ENCODE results near the gene TXN2. TPM values are rescaled to one million over a fixed set of nuclear protein-coding genes. Genes with fewer than 3 reads are reported as not detected.
"Not testable (repeated sequence)": the region's sequence is repeated elsewhere in the genome, so short reads cannot be mapped to it uniquely, and the experiment has no call there.

The TXN2 gene
- total RNA-seq, result 16.2 TPM

DNA sequence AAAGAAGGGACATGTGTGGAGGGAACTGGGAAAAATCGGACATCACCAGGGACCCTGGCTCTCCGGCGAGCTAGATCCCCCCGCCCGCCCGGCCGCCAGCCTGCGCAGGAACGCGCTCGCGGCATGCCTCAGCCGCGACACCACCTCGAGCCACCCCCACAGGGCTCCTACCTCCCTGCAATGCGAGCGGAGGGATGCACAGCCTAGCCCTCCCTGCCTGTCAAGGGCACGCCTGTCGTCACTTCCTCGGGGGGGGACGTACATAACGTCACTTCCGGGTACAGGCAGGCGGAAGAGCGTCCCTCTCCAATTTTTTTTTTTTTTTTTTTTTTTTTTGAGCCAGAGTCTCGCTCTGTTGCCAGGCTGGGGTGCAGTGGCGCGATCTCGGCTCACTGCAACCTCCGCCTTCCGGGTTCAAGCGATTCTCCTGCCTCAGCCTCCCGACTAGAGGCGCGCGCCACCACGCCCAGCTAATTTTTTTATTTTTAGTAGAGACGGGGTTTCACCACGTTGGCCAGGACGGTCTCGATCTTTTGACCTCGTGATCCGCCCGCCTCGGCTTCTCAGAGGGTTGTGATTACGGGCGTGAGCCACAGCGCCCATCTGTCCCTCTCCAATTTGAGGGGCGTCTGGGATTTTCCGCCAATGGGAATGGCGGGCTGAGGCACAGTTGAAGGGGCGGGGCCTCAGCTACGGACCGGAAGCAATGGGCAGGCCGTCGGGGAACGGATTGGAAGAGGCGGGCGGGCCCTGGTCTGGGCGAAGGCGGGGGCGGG is at the start of gene TXN2:
TSS of gene TXN2 (minus strand) at position 248 of the 776 bp plus-strand sequence. CDS start 803 bp downstream, outside the sequence.
- DNase-seq (ENCODE audit: low spot score in 2 of 2), result peak; percentile 85 to 98
- Histone ChIP-seq H3K27me3 (no peaks in the 10 kb centered on the region), H3K36me3 (peaks cover 26 to 27% of the 10 kb centered on the region in 2 donors), H3K4me1 (peaks cover 8 to 10% of the 10 kb centered on the region in 2 donors), H3K27ac (peak within 1 kb of the TSS; percentile 92 to 99), H3K4me3 (peak within 1 kb of the TSS; percentile 58 to 77), H3K9me3 (no peaks in the 10 kb centered on the region)
- TF ChIP-seq CTCF (IDR thresholded peaks at IDR 0.05), result no peak
- intact Hi-C loops (cut with DNase I), result loop anchor here (1.0 to 10.0 kb wide), 2 partner anchors 93 to 327 kb away; no protein-coding TSS in a partner anchor

- intact Hi-C loops (cut with DNase I), result loop anchor here (1.0 to 5.0 kb wide), 2 partner anchors 247 to 1227 kb away; partner anchors contain the start of gene IFT27
Observed at GRCh38 chr22:36528795-36529751, 47.6 kb upstream of the TXN2 start, which contains the start of gene EIF3D. Gene EIF3D (minus strand): TSS chr22:36529166. CDS start chr22:36526121, 3,045 bp downstream.

DNA sequence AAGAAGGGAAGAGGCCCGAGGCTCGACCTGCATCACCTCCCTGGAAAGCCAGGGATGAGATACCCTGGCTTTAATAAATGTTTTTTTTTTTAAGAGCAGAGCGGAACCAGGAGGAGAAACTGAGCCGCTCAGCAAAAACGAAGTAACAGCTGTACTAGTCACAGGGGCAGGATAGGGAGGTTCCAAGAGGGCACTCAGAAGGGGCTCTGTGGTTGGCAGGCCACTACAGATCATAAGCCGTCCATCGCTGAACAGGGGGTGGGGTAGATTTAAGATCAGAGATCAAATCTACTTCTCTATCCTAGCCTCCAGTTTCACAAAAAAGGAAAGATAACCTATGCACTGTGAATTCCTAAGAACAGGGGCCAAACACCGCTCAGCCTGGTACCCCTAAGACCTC is 46.9 kb upstream of the TXN2 start:
- H3K4me1 ChIP-seq, result peaks cover 0 to 11% of the 10 kb centered on the region in 2 donors
- H3K27me3 ChIP-seq, result no peaks in the 10 kb centered on the region
- TF ChIP-seq CTCF (IDR thresholded peaks at IDR 0.05), result no peak
- peak overlapping the region; percentile 88 to 93 for H3K27ac ChIP-seq
- no peaks in the 10 kb centered on the region for H3K9me3 ChIP-seq
- H3K36me3 ChIP-seq, result peaks cover 28 to 29% of the 10 kb centered on the region in 2 donors
- DNase-seq (ENCODE audit: low spot score in 2 of 2), result no peak
- intact Hi-C loops (cut with DNase I), result loop anchor here (5.0 kb wide), 1 partner anchor 1226 kb away; no protein-coding TSS in a partner anchor
- peak overlapping the region; percentile 80 for H3K4me3 ChIP-seq

More at GRCh38 chr22:36528795-36529751, 47.6 kb upstream of the TXN2 start, which contains the start of gene EIF3D:
- Histone ChIP-seq H3K4me3 (peak within 1 kb of the TSS; percentile 80), H3K27ac (peak within 1 kb of the TSS; percentile 88 to 93), H3K9me3 (no peaks in the 10 kb centered on the region), H3K4me1 (peaks cover 0 to 11% of the 10 kb centered on the region in 2 donors), H3K36me3 (peaks cover 20 to 22% of the 10 kb centered on the region in 2 donors), H3K27me3 (no peaks in the 10 kb centered on the region)
- DNase-seq (ENCODE audit: low spot score in 2 of 2), result peak; percentile 95 to 99
- no peak for TF ChIP-seq CTCF (IDR thresholded peaks at IDR 0.05)

- Histone ChIP-seq H3K4me1 (peaks cover 0 to 4% of the 10 kb centered on the region in 2 donors), H3K9me3 (no peaks in the 10 kb centered on the region), H3K27me3 (no peaks in the 10 kb centered on the region), H3K4me3 (no peak overlapping the region), H3K36me3 (peaks cover 85% of the 10 kb centered on the region in 2 donors), H3K27ac (no peak overlapping the region)
- intact Hi-C loops (cut with DNase I), result no loop called here
- no peak for DNase-seq (ENCODE audit: low spot score in 2 of 2)
- no peak for TF ChIP-seq CTCF (IDR thresholded peaks at IDR 0.05)
Observed at GRCh38 chr22:36522662-36523061, 41.2 kb upstream of the TXN2 start.

DNA sequence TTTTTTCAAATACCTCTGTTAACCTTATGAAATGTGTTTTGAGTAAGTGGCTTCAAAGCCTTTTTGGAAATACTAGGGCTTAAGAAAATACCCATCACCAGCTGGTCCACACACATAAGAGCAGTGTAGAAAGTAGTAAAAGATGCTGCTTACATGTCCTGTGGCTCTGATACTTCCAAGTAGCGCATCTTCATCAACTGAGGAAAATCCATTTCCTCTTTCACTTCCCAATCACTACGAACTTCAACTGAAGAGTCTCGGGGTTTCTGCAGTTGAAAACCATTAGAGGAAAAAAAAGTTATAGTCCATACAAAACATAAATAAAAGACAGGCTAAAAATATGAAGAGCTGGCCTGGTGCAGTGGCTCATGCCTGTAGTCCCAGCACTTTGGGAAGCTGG is 39.0 kb upstream of the TXN2 start:
- peaks cover 99 to 100% of the 10 kb centered on the region in 2 donors for H3K36me3 ChIP-seq
- intact Hi-C loops (cut with DNase I), result no loop called here
- H3K27ac ChIP-seq, result no peak overlapping the region
- no peak overlapping the region for H3K4me3 ChIP-seq
- H3K4me1 ChIP-seq, result no peaks in the 10 kb centered on the region
- no peaks in the 10 kb centered on the region for H3K9me3 ChIP-seq
- TF ChIP-seq CTCF (IDR thresholded peaks at IDR 0.05), result no peak
- no peak for DNase-seq (ENCODE audit: low spot score in 2 of 2)
- no peaks in the 10 kb centered on the region for H3K27me3 ChIP-seq

GRCh38 chr22:36519906-36520305 is 38.5 kb upstream of the TXN2 start:
- DNase-seq (ENCODE audit: low spot score in 2 of 2); H3K27me3 ChIP-seq; H3K4me3 ChIP-seq; intact Hi-C loops (cut with DNase I); H3K9me3 ChIP-seq; H3K4me1 ChIP-seq; H3K27ac ChIP-seq: not testable (repeated sequence)
- H3K36me3 ChIP-seq, result peaks cover 99 to 100% of the 10 kb centered on the region in 2 donors

All from ascending aorta (tissue), 2 donors.